Activated T-helper 2 cell treated with anti-CD3 and anti-CD28 coated beads, Interferon-gamma antibody, Interleukin-2, Interleukin-4, amounts not matched to agents 10 μg/mL and 5 μg/mL and 100 μg/mL, durations not matched to agents 14 hours and 24 hours and 36 hours (primary cell): ENCODE data around the gene KAZN. TPM values are rescaled to one million over a fixed set of nuclear protein-coding genes. Genes with fewer than 3 reads are reported as not detected.

Experiments used
- DNase-seq: peaks from one replicate; pipeline ENCODE4 v3.0.0; 2021; ENCODE audit warnings: low spot score
- H3K27ac Mint-ChIP-seq: one replicate; pipeline ENCODE4 v1.8.0; 2021; ENCODE audit warnings: mixed read lengths
- H3K27me3 Mint-ChIP-seq: one replicate; pipeline ENCODE4 v1.8.0; 2021; ENCODE audit warnings: low read depth, mixed read lengths
- H3K36me3 Mint-ChIP-seq: one replicate; pipeline ENCODE4 v1.8.0; 2021; ENCODE audit warnings: low read depth, mixed read lengths
- H3K4me1 Mint-ChIP-seq: one replicate; pipeline ENCODE4 v1.8.0; 2021; ENCODE audit warnings: low read depth, mixed read lengths
- H3K4me3 Mint-ChIP-seq: one replicate; pipeline ENCODE4 v1.8.0; 2021; ENCODE audit warnings: low read depth, mild to moderate bottlenecking, moderate library complexity, mixed read lengths
- H3K9me3 Mint-ChIP-seq: one replicate; pipeline ENCODE4 v1.8.0; 2021; ENCODE audit warnings: mixed read lengths
- intact Hi-C: fragments of 100-400 bp; cut with micrococcal nuclease; formaldehyde crosslinking; loops from one replicate; pipeline ENCODE4 v1.15.1; 2023
- total RNA-seq: library from RNA; stranded (reverse); gene quantifications from 2 replicates; pipeline ENCODE4 v1.2.3, GENCODE V29; 2022

KAZN gene
- total RNA-seq, 1 donor from 2014 or later: 0.68 TPM

GRCh38 chr1:14725238-14725637, 126.8 kb downstream of the KAZN start:
- H3K36me3 Mint-ChIP-seq: no peaks in the 10 kb centered on the region
- H3K27me3 Mint-ChIP-seq: no peaks in the 10 kb centered on the region
- intact Hi-C loops: no loop called here
- no peak overlapping the region for H3K4me3 Mint-ChIP-seq
- no peaks in the 10 kb centered on the region for H3K9me3 Mint-ChIP-seq
- no peak for DNase-seq
- H3K4me1 Mint-ChIP-seq: no peaks in the 10 kb centered on the region
- H3K27ac Mint-ChIP-seq: no peak overlapping the region

- no peak overlapping the region for H3K27ac Mint-ChIP-seq
- no peaks in the 10 kb centered on the region for H3K4me1 Mint-ChIP-seq
- H3K4me3 Mint-ChIP-seq: no peak overlapping the region
- no peak for DNase-seq
- intact Hi-C loops: no loop called here
- no peaks in the 10 kb centered on the region for H3K36me3 Mint-ChIP-seq
- H3K9me3 Mint-ChIP-seq: no peaks in the 10 kb centered on the region
- H3K27me3 Mint-ChIP-seq: no peaks in the 10 kb centered on the region
These were observed 127.2 kb downstream of the KAZN start for GRCh38 chr1:14725695-14726094.

GRCh38 chr1:14726606-14727005, 128.1 kb downstream of the KAZN start:
- no peaks in the 10 kb centered on the region for H3K27me3 Mint-ChIP-seq
- H3K9me3 Mint-ChIP-seq: no peaks in the 10 kb centered on the region
- no peak overlapping the region for H3K4me3 Mint-ChIP-seq
- no peaks in the 10 kb centered on the region for H3K36me3 Mint-ChIP-seq
- intact Hi-C loops: no loop called here
- H3K4me1 Mint-ChIP-seq: no peaks in the 10 kb centered on the region
- H3K27ac Mint-ChIP-seq: no peak overlapping the region
- DNase-seq: no peak

GRCh38 chr1:14728516-14728915, 130.0 kb downstream of the KAZN start:
- no peaks in the 10 kb centered on the region for H3K27me3 Mint-ChIP-seq
- no peak for DNase-seq
- H3K36me3 Mint-ChIP-seq: no peaks in the 10 kb centered on the region
- no peak overlapping the region for H3K4me3 Mint-ChIP-seq
- no peaks in the 10 kb centered on the region for H3K9me3 Mint-ChIP-seq
- intact Hi-C loops: no loop called here
- no peak overlapping the region for H3K27ac Mint-ChIP-seq
- no peaks in the 10 kb centered on the region for H3K4me1 Mint-ChIP-seq

- Mint-ChIP-seq H3K27me3 (peaks cover 7% of the 10 kb centered on the region), H3K9me3 (no peaks in the 10 kb centered on the region), H3K4me3 (no peak overlapping the region), H3K4me1 (no peaks in the 10 kb centered on the region), H3K27ac (no peak overlapping the region), H3K36me3 (no peaks in the 10 kb centered on the region)
- no peak for DNase-seq
- intact Hi-C loops: no loop called here
These were observed 134.2 kb downstream of the KAZN start for GRCh38 chr1:14732728-14733047.

- Mint-ChIP-seq H3K4me3 (no peak overlapping the region), H3K9me3 (no peaks in the 10 kb centered on the region), H3K27ac (no peak overlapping the region), H3K27me3 (peaks cover 7% of the 10 kb centered on the region), H3K4me1 (no peaks in the 10 kb centered on the region), H3K36me3 (no peaks in the 10 kb centered on the region)
- no peak for DNase-seq
- intact Hi-C loops: no loop called here
These were observed 134.7 kb downstream of the KAZN start for GRCh38 chr1:14733048-14733778.

- H3K27me3 Mint-ChIP-seq: peaks cover 7% of the 10 kb centered on the region
- H3K4me3 Mint-ChIP-seq: no peak overlapping the region
- intact Hi-C loops: no loop called here
- H3K9me3 Mint-ChIP-seq: no peaks in the 10 kb centered on the region
- H3K27ac Mint-ChIP-seq: no peak overlapping the region
- no peak for DNase-seq
- H3K36me3 Mint-ChIP-seq: no peaks in the 10 kb centered on the region
- H3K4me1 Mint-ChIP-seq: no peaks in the 10 kb centered on the region
These were observed 135.3 kb downstream of the KAZN start for GRCh38 chr1:14733779-14734140.

GRCh38 chr1:14735841-14736240, 137.4 kb downstream of the KAZN start:
- no peaks in the 10 kb centered on the region for H3K4me1 Mint-ChIP-seq
- H3K9me3 Mint-ChIP-seq: no peaks in the 10 kb centered on the region
- no peak for DNase-seq
- H3K27ac Mint-ChIP-seq: no peak overlapping the region
- H3K4me3 Mint-ChIP-seq: no peak overlapping the region
- intact Hi-C loops: no loop called here
- H3K36me3 Mint-ChIP-seq: no peaks in the 10 kb centered on the region
- H3K27me3 Mint-ChIP-seq: peaks cover 13% of the 10 kb centered on the region

GRCh38 chr1:14737561-14738094, 139.1 kb downstream of the KAZN start:
- H3K4me3 Mint-ChIP-seq: no peak overlapping the region
- no peaks in the 10 kb centered on the region for H3K36me3 Mint-ChIP-seq
- H3K27me3 Mint-ChIP-seq: peaks cover 18% of the 10 kb centered on the region
- no peak for DNase-seq
- intact Hi-C loops: no loop called here
- no peaks in the 10 kb centered on the region for H3K4me1 Mint-ChIP-seq
- H3K9me3 Mint-ChIP-seq: no peaks in the 10 kb centered on the region
- no peak overlapping the region for H3K27ac Mint-ChIP-seq

- peaks cover 18% of the 10 kb centered on the region for H3K27me3 Mint-ChIP-seq
- no peaks in the 10 kb centered on the region for H3K9me3 Mint-ChIP-seq
- no peak for DNase-seq
These were observed 139.8 kb downstream of the KAZN start for GRCh38 chr1:14738235-14738634.

GRCh38 chr1:14738647-14739046, 140.2 kb downstream of the KAZN start:
- Mint-ChIP-seq H3K4me1 (no peaks in the 10 kb centered on the region), H3K9me3 (no peaks in the 10 kb centered on the region), H3K4me3 (no peak overlapping the region), H3K27ac (no peak overlapping the region), H3K27me3 (peaks cover 18% of the 10 kb centered on the region), H3K36me3 (no peaks in the 10 kb centered on the region)
- intact Hi-C loops: no loop called here
- no peak for DNase-seq

More at GRCh38 chr1:14738235-14738634, 139.8 kb downstream of the KAZN start:
- intact Hi-C loops: no loop called here
- no peak overlapping the region for H3K4me3 Mint-ChIP-seq
- H3K4me1 Mint-ChIP-seq: no peaks in the 10 kb centered on the region
- no peaks in the 10 kb centered on the region for H3K36me3 Mint-ChIP-seq
- H3K27ac Mint-ChIP-seq: no peak overlapping the region

- Mint-ChIP-seq H3K36me3 (no peaks in the 10 kb centered on the region), H3K4me1 (no peaks in the 10 kb centered on the region), H3K27me3 (peaks cover 18% of the 10 kb centered on the region), H3K4me3 (no peak overlapping the region), H3K27ac (no peak overlapping the region), H3K9me3 (no peaks in the 10 kb centered on the region)
- intact Hi-C loops: no loop called here
- DNase-seq: no peak
These were observed 140.8 kb downstream of the KAZN start for GRCh38 chr1:14739082-14739832.

- Mint-ChIP-seq H3K9me3 (no peaks in the 10 kb centered on the region), H3K27ac (no peak overlapping the region), H3K36me3 (no peaks in the 10 kb centered on the region), H3K4me1 (no peaks in the 10 kb centered on the region), H3K27me3 (peaks cover 18% of the 10 kb centered on the region), H3K4me3 (no peak overlapping the region)
- intact Hi-C loops: no loop called here
- no peak for DNase-seq
These were observed 141.5 kb downstream of the KAZN start for GRCh38 chr1:14740016-14740415.
